ENCODE results near the gene CPB1.

- TF ChIP-seq CTCF (IDR thresholded peaks at IDR 0.05; ENCODE audit: low read depth, low read length, poor library complexity, severe bottlenecking) (no peak), EZH2phosphoT487 (IDR thresholded peaks at IDR 0.05; ENCODE audit: borderline replicate concordance, low read length) (no peak)
These were observed 12.2 kb downstream of the CPB1 start for GRCh38 chr3:148839805-148840204.
